ENCODE measurements around the gene RTTN. TPM values are rescaled to one million over a fixed set of nuclear protein-coding genes. Genes with fewer than 3 reads are reported as not detected.
A peak's percentile ranks its signal among the peaks of the same experiment; 100 is the strongest.
"Not testable (repeated sequence)": the region's sequence is repeated elsewhere in the genome, so short reads cannot be mapped to it uniquely, and the experiment has no call there.

The RTTN gene
- total RNA-seq, 8 experiments from 2014 or later: 6.2 to 43.6 (median 13.7) TPM

- ATAC-seq (replicated peaks in 6 of 8): no peak
- H3K4me3 ChIP-seq: no peak overlapping the region
- no peaks in the 10 kb centered on the region for H3K4me1 ChIP-seq (replicated peaks in 1 of 2)
- H3K27ac ChIP-seq: no peak overlapping the region
- WGBS, 10 experiments: 83 to 100% (median 95%) methylated on average over 1 of the region's 1 CpG; no CpG with 5 or more reads in 1 of the 10 experiments
- in situ Hi-C loops (cut with MboI; ENCODE audit: low pct_unique_long_range_greater_than_20kb in 2 of 9, low sequenced_read_pairs in 9 of 9, unreplicated experiment in 9 of 9): no loop called here
These were observed 66.3 kb downstream of the RTTN start for GRCh38 chr18:70139138-70139537.

- no peaks in the 10 kb centered on the region for H3K4me1 ChIP-seq (replicated peaks in 1 of 2)
- ATAC-seq (replicated peaks in 6 of 8): no peak
- 71 to 100% (median 95%) methylated on average over 1 to 2 of the region's 2 CpGs; no CpG with 5 or more reads in 1 of the 10 experiments for WGBS, 10 experiments
- in situ Hi-C loops (cut with MboI; ENCODE audit: low pct_unique_long_range_greater_than_20kb in 2 of 9, low sequenced_read_pairs in 9 of 9, unreplicated experiment in 9 of 9): no loop called here
- H3K4me3 ChIP-seq: no peak overlapping the region
- no peak overlapping the region for H3K27ac ChIP-seq
These were observed 69.9 kb downstream of the RTTN start for GRCh38 chr18:70135604-70136003.

GRCh38 chr18:70132999-70133398 lies 72.5 kb downstream of the RTTN start:
- 0 to 83% (median 72%) methylated on average over 1 to 2 of the region's 2 CpGs; no CpG with 5 or more reads in 2 of the 10 experiments for WGBS, 10 experiments
- in situ Hi-C loops (cut with MboI; ENCODE audit: low pct_unique_long_range_greater_than_20kb in 2 of 9, low sequenced_read_pairs in 9 of 9, unreplicated experiment in 9 of 9): no loop called here
- Histone ChIP-seq H3K27ac (no peak overlapping the region), H3K4me1 (replicated peaks in 1 of 2) (no peaks in the 10 kb centered on the region), H3K4me3 (no peak overlapping the region)
- peak in 3 of 8 experiments; percentile 46 to 91 (median 51) for ATAC-seq (replicated peaks in 6 of 8)

GRCh38 chr18:70128271-70128670 lies 77.2 kb downstream of the RTTN start:
- no peak overlapping the region for H3K4me3 ChIP-seq
- H3K27ac ChIP-seq: no peak overlapping the region
- ATAC-seq (replicated peaks in 6 of 8): no peak
- WGBS, 10 experiments: 89 to 100% (median 93%) methylated on average over 1 to 2 of the region's 2 CpGs; no CpG with 5 or more reads in 2 of the 10 experiments
- H3K4me1 ChIP-seq (replicated peaks in 1 of 2): no peaks in the 10 kb centered on the region
- in situ Hi-C loops (cut with MboI; ENCODE audit: low pct_unique_long_range_greater_than_20kb in 2 of 9, low sequenced_read_pairs in 9 of 9, unreplicated experiment in 9 of 9): no loop called here

GRCh38 chr18:70127359-70127758 lies 78.1 kb downstream of the RTTN start:
- Histone ChIP-seq H3K4me1 (replicated peaks in 1 of 2) (no peaks in the 10 kb centered on the region), H3K27ac (no peak overlapping the region), H3K4me3 (no peak overlapping the region)
- no peak for ATAC-seq (replicated peaks in 6 of 8)
- 70 to 100% (median 100%) methylated on average over 1 of the region's 1 CpG; no CpG with 5 or more reads in 5 of the 10 experiments for WGBS, 10 experiments
- in situ Hi-C loops (cut with MboI; ENCODE audit: low pct_unique_long_range_greater_than_20kb in 2 of 9, low sequenced_read_pairs in 9 of 9, unreplicated experiment in 9 of 9): no loop called here

- in situ Hi-C loops (cut with MboI; ENCODE audit: low pct_unique_long_range_greater_than_20kb in 2 of 9, low sequenced_read_pairs in 9 of 9, unreplicated experiment in 9 of 9): no loop called here
- no peak overlapping the region for H3K4me3 ChIP-seq
- no peak overlapping the region for H3K27ac ChIP-seq
- WGBS, 10 experiments: 86 to 100% (median 96%) methylated on average over 1 of the region's 1 CpG; no CpG with 5 or more reads in 2 of the 10 experiments
- ATAC-seq (replicated peaks in 6 of 8): no peak
- H3K4me1 ChIP-seq (replicated peaks in 1 of 2): no peaks in the 10 kb centered on the region
These were observed 78.7 kb downstream of the RTTN start for GRCh38 chr18:70126832-70127231.

GRCh38 chr18:70124139-70124538 lies 81.3 kb downstream of the RTTN start:
- no peak for ATAC-seq (replicated peaks in 6 of 8)
- Histone ChIP-seq H3K4me1 (replicated peaks in 1 of 2) (no peaks in the 10 kb centered on the region), H3K4me3 (no peak overlapping the region), H3K27ac (no peak overlapping the region)
- 90 to 100% (median 98%) methylated on average over 3 to 4 of the region's 4 CpGs; no CpG with 5 or more reads in 1 of the 10 experiments for WGBS, 10 experiments
- in situ Hi-C loops (cut with MboI; ENCODE audit: low pct_unique_long_range_greater_than_20kb in 2 of 9, low sequenced_read_pairs in 9 of 9, unreplicated experiment in 9 of 9): no loop called here

GRCh38 chr18:70121842-70122241 lies 83.6 kb downstream of the RTTN start:
- ATAC-seq (replicated peaks in 6 of 8): no peak
- H3K4me1 ChIP-seq (replicated peaks in 1 of 2): no peaks in the 10 kb centered on the region
- in situ Hi-C loops (cut with MboI; ENCODE audit: low pct_unique_long_range_greater_than_20kb in 2 of 9, low sequenced_read_pairs in 9 of 9, unreplicated experiment in 9 of 9): no loop called here
- WGBS, 10 experiments: 92 to 100% (median 97%) methylated on average over 2 to 3 of the region's 3 CpGs; no CpG with 5 or more reads in 2 of the 10 experiments
- H3K4me3 ChIP-seq: no peak overlapping the region
- H3K27ac ChIP-seq: no peak overlapping the region

- WGBS, 10 experiments: 50 to 100% (median 90%) methylated on average over 2 of the region's 2 CpGs; no CpG with 5 or more reads in 1 of the 10 experiments
- no peak overlapping the region for H3K27ac ChIP-seq
- no peak overlapping the region for H3K4me3 ChIP-seq
- in situ Hi-C loops (cut with MboI; ENCODE audit: low pct_unique_long_range_greater_than_20kb in 2 of 9, low sequenced_read_pairs in 9 of 9, unreplicated experiment in 9 of 9): no loop called here
- no peak for ATAC-seq (replicated peaks in 6 of 8)
- no peaks in the 10 kb centered on the region for H3K4me1 ChIP-seq (replicated peaks in 1 of 2)
These were observed 88.5 kb downstream of the RTTN start for GRCh38 chr18:70116949-70117348.

- Histone ChIP-seq H3K27ac (no peak overlapping the region), H3K4me1 (replicated peaks in 1 of 2) (no peaks in the 10 kb centered on the region), H3K4me3 (no peak overlapping the region)
- in situ Hi-C loops (cut with MboI; ENCODE audit: low pct_unique_long_range_greater_than_20kb in 2 of 9, low sequenced_read_pairs in 9 of 9, unreplicated experiment in 9 of 9): no loop called here
- ATAC-seq (replicated peaks in 6 of 8): no peak
- WGBS, 10 experiments: 83 to 100% (median 100%) methylated on average over 1 of the region's 1 CpG; no CpG with 5 or more reads in 2 of the 10 experiments
These were observed 92.0 kb downstream of the RTTN start for GRCh38 chr18:70113511-70113910.

GRCh38 chr18:70110678-70111077 lies 94.8 kb downstream of the RTTN start:
- 97 to 100% (median 100%) methylated on average over 1 to 8 of the region's 11 CpGs; no CpG with 5 or more reads in 7 of the 10 experiments for WGBS, 10 experiments
- H3K4me3 ChIP-seq: no peak overlapping the region
- no peak overlapping the region for H3K27ac ChIP-seq
- no peak for ATAC-seq (replicated peaks in 6 of 8)
- in situ Hi-C loops (cut with MboI; ENCODE audit: low pct_unique_long_range_greater_than_20kb in 2 of 9, low sequenced_read_pairs in 9 of 9, unreplicated experiment in 9 of 9): no loop called here
- no peaks in the 10 kb centered on the region for H3K4me1 ChIP-seq (replicated peaks in 1 of 2)

- H3K27ac ChIP-seq: no peak overlapping the region
- peak in 3 of 8 experiments; percentile 37 to 77 (median 65) for ATAC-seq (replicated peaks in 6 of 8)
- no peak overlapping the region for H3K4me3 ChIP-seq
- in situ Hi-C loops (cut with MboI; ENCODE audit: low pct_unique_long_range_greater_than_20kb in 2 of 9, low sequenced_read_pairs in 9 of 9, unreplicated experiment in 9 of 9): no loop called here
- H3K4me1 ChIP-seq (replicated peaks in 1 of 2): no peaks in the 10 kb centered on the region
- WGBS, 10 experiments: 44 to 100% (median 100%) methylated on average over 1 to 6 of the region's 6 CpGs; no CpG with 5 or more reads in 1 of the 10 experiments
These were observed 98.4 kb downstream of the RTTN start for GRCh38 chr18:70107091-70107490.

- 80 to 100% (median 98%) methylated on average over 1 to 8 of the region's 22 CpGs; no CpG with 5 or more reads in 5 of the 10 experiments for WGBS, 10 experiments
- H3K4me1 ChIP-seq (replicated peaks in 1 of 2); in situ Hi-C loops (cut with MboI; ENCODE audit: low pct_unique_long_range_greater_than_20kb in 2 of 9, low sequenced_read_pairs in 9 of 9, unreplicated experiment in 9 of 9); ATAC-seq (replicated peaks in 6 of 8); H3K27ac ChIP-seq; H3K4me3 ChIP-seq: not testable (repeated sequence)
These were observed 102.6 kb downstream of the RTTN start for GRCh38 chr18:70102854-70103253.

GRCh38 chr18:70089858-70090257 lies 115.6 kb downstream of the RTTN start:
- Histone ChIP-seq H3K27ac (no peak overlapping the region), H3K4me3 (no peak overlapping the region), H3K4me1 (replicated peaks in 1 of 2) (no peaks in the 10 kb centered on the region)
- peak in 2 of 8 experiments; percentile 55 to 59 for ATAC-seq (replicated peaks in 6 of 8)
- in situ Hi-C loops (cut with MboI; ENCODE audit: low pct_unique_long_range_greater_than_20kb in 2 of 9, low sequenced_read_pairs in 9 of 9, unreplicated experiment in 9 of 9): loop anchor here in 4 of 9 experiments (25.0 kb wide), 2 partner anchors 1253 to 1378 kb away; partner anchors contain the start of gene TMX3 (in 1 of the 4)
- WGBS, 10 experiments: 0 to 100% (median 87%) methylated on average over 1 of the region's 1 CpG
